Tibial nerve (tissue), 4 donors: ENCODE results near the gene PYROXD2. TPM values are rescaled to one million over a fixed set of nuclear protein-coding genes. Genes with fewer than 3 reads are reported as not detected.

ENCODE experiments used
- DNase-seq, 2 donors: peaks; one replicate each; pipeline ENCODE4 v3.0.0-alpha.2; 2019; ENCODE audit warnings: low spot score in 2 of 2
- H3K27ac ChIP-seq, 4 donors: fragments of 200-600 bp; sonication (generic) in 3 of 4; one replicate each; pipeline ENCODE4 v1.5.1; 2017 to 2019; ENCODE audit warnings: mild to moderate bottlenecking in 1 of 4
- H3K27me3 ChIP-seq, 2 donors: fragments of 200-600 bp; sonication (generic) in 1 of 2; one replicate each; pipeline versions ENCODE4 v1.5.1 to v1.6.0; 2017 to 2019
- H3K36me3 ChIP-seq, 3 donors: fragments of 200-600 bp; sonication (generic); one replicate each; pipeline ENCODE4 v1.5.1; 2018 to 2019
- H3K4me1 ChIP-seq, 4 donors: fragments of 200-600 bp; sonication (generic) in 3 of 4; one replicate each; pipeline ENCODE4 v1.5.1; 2017 to 2019
- H3K4me3 ChIP-seq, 4 donors: fragments of 200-600 bp; sonication (generic) in 3 of 4; one replicate each; pipeline ENCODE4 v1.5.1; 2017 to 2019; ENCODE audit warnings: mild to moderate bottlenecking in 1 of 4, moderate library complexity in 1 of 4
- H3K9me3 ChIP-seq, 4 donors: fragments of 200-600 bp; sonication (generic) in 3 of 4; one replicate each; pipeline ENCODE4 v1.5.1; 2017 to 2019
- CTCF ChIP-seq, 5 experiments: fragments of 200-600 bp in 3 of 5; fragments of 450-650 bp in 2 of 5; sonication (generic) in 3 of 5; IDR thresholded peaks; one replicate each; pipeline ENCODE4 v1.5.1; 2016 to 2019; ENCODE audit warnings: antibody characterized with exemption in 5 of 5, mild to moderate bottlenecking in 3 of 5, moderate library complexity in 2 of 5
- EP300 ChIP-seq, 2 donors: sonication (generic); formaldehyde crosslinking; IDR thresholded peaks; one replicate each; pipeline ENCODE4 v1.6.1; 2017; ENCODE audit warnings: antibody characterized with exemption in 2 of 2, mild to moderate bottlenecking in 1 of 2
- POLR2A ChIP-seq, 2 donors: fragments of 450-650 bp; IDR thresholded peaks; one replicate each; pipeline ENCODE4 v1.6.1; 2017; ENCODE audit warnings: antibody characterized with exemption in 2 of 2, mild to moderate bottlenecking in 2 of 2, moderate library complexity in 2 of 2
- WGBS, 2 donors: methylation state at CpG; one replicate each; pipeline ENCODE4 v1.1.5; 2018; 5-methylcytosine and 5-hydroxymethylcytosine counted together
- total RNA-seq, 4 donors: library from RNA; depleted of rRNA; stranded (reverse); fragments of >200 nt; gene quantifications; one replicate each; pipeline ENCODE4 v1.1.0, GENCODE V29; 2016

PYROXD2 gene
- total RNA-seq, 4 donors from 2014 or later, result 14.2 to 27.0 (median 20.8) TPM

- Histone ChIP-seq H3K36me3 (peaks cover 5 to 97% (median 18%) of the 10 kb centered on the region in 3 donors), H3K4me3 (no peak overlapping the region), H3K4me1 (no peaks in the 10 kb centered on the region), H3K27me3 (no peaks in the 10 kb centered on the region), H3K9me3 (no peaks in the 10 kb centered on the region), H3K27ac (no peak overlapping the region)
- TF ChIP-seq POLR2A (IDR thresholded peaks at IDR 0.05), result no peak
- TF ChIP-seq CTCF (IDR thresholded peaks at IDR 0.05), result no peak
- no peak for TF ChIP-seq EP300 (IDR thresholded peaks at IDR 0.05)
- no peak for DNase-seq
- whole genome bisulfite sequencing, 2 donors, result 70 to 72% methylated on average over 4 to 8 of the region's 9 CpGs
Observed at GRCh38 chr10:98423691-98424120, 8.7 kb upstream of the PYROXD2 start.

GRCh38 chr10:98422182-98422581 is 7.2 kb upstream of the PYROXD2 start:
- TF ChIP-seq CTCF (IDR thresholded peaks at IDR 0.05), result no peak
- TF ChIP-seq EP300 (IDR thresholded peaks at IDR 0.05), result no peak
- TF ChIP-seq POLR2A (IDR thresholded peaks at IDR 0.05), result no peak
- DNase-seq, result no peak
- H3K27ac ChIP-seq, result no peak overlapping the region
- H3K27me3 ChIP-seq, result no peaks in the 10 kb centered on the region
- H3K4me3 ChIP-seq, result no peak overlapping the region
- no peaks in the 10 kb centered on the region for H3K9me3 ChIP-seq
- 91 to 98% methylated on average over 6 to 10 of the region's 10 CpGs for WGBS, 2 donors
- H3K4me1 ChIP-seq, result no peaks in the 10 kb centered on the region
- H3K36me3 ChIP-seq, result peaks cover 5 to 97% (median 18%) of the 10 kb centered on the region in 3 donors

GRCh38 chr10:98420786-98421185 is 5.8 kb upstream of the PYROXD2 start:
- WGBS, 2 donors, result 78 to 86% methylated on average over 9 of the region's 9 CpGs
- no peaks in the 10 kb centered on the region for H3K9me3 ChIP-seq
- peaks cover 0 to 2% (median under 1%) of the 10 kb centered on the region in 4 donors for H3K4me1 ChIP-seq
- H3K27ac ChIP-seq, result no peak overlapping the region
- TF ChIP-seq EP300 (IDR thresholded peaks at IDR 0.05) (no peak), POLR2A (IDR thresholded peaks at IDR 0.05) (no peak), CTCF (IDR thresholded peaks at IDR 0.05) (no peak)
- H3K27me3 ChIP-seq, result no peaks in the 10 kb centered on the region
- H3K4me3 ChIP-seq, result no peak overlapping the region
- H3K36me3 ChIP-seq, result peaks cover 5 to 95% (median 18%) of the 10 kb centered on the region in 3 donors
- DNase-seq, result no peak

- DNase-seq, result no peak
- peaks cover 5 to 83% (median 18%) of the 10 kb centered on the region in 3 donors for H3K36me3 ChIP-seq
Observed at GRCh38 chr10:98419469-98420261, 4.7 kb upstream of the PYROXD2 start.

More at GRCh38 chr10:98419469-98420261, 4.7 kb upstream of the PYROXD2 start:
- TF ChIP-seq EP300 (IDR thresholded peaks at IDR 0.05) (no peak), POLR2A (IDR thresholded peaks at IDR 0.05) (no peak), CTCF (IDR thresholded peaks at IDR 0.05) (no peak)
- Histone ChIP-seq H3K4me3 (no peak overlapping the region), H3K27me3 (no peaks in the 10 kb centered on the region), H3K4me1 (peaks cover 0 to 11% (median 8%) of the 10 kb centered on the region in 4 donors), H3K9me3 (no peaks in the 10 kb centered on the region), H3K27ac (no peak overlapping the region)
- WGBS, 2 donors, result 88 to 92% methylated on average over 17 of the region's 17 CpGs
